ENCODE results near the gene SMURF1.

DNA sequence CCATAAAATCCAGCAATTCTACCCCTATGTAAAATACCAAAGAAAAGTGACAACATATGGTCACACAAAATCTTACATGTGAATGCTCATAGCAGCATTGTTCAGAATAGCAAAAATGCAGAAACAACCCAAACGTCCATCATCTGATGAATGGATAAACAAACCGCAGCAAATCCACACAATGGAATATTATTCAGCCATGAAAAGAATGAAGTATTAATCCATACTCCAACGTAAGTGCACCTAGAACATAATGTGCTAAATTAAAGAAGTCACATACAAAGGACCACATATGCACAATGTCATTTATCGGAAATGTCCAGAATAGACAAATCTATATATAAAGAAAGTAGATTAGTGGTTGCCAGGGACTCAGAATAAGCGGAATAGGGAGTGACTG, 57.4 kb downstream of the SMURF1 start:
- TF ChIP-seq POLR2A (IDR thresholded peaks at IDR 0.05) (no peak), CTCF (IDR thresholded peaks at IDR 0.05 in 8 of 11, conservative IDR thresholded peaks at IDR 0.05 in 3 of 11) (no peak)
